Activated T-cell treated with anti-CD3 and anti-CD28 coated beads, Interleukin-2, amount 50 U/mL, for 72 hours (primary cell): Measurements from ENCODE around the gene SKAP1. TPM values are rescaled to one million over a fixed set of nuclear protein-coding genes. Genes with fewer than 3 reads are reported as not detected.

Source experiments
- ATAC-seq, 2 donors: fragments of 150-1000 bp; cut with Tn5 transposase; replicated peaks in 1 of 2; 2 replicates each; pipeline ENCODE4 v1.10.0; 2021; ENCODE audit warnings: moderate library complexity in 2 of 2, mild to moderate bottlenecking in 1 of 2
- DNase-seq, 2 donors: peaks; one replicate each; pipeline ENCODE4 v3.0.0; 2021 to 2022; ENCODE audit warnings: mixed read lengths in 1 of 2
- H3K27ac Mint-ChIP-seq: one replicate; pipeline ENCODE4 v1.8.0; 2022; ENCODE audit warnings: mild to moderate bottlenecking, moderate library complexity, mixed read lengths
- H3K27me3 Mint-ChIP-seq: one replicate; pipeline ENCODE4 v1.8.0; 2022; ENCODE audit warnings: low read depth, mixed read lengths
- H3K36me3 Mint-ChIP-seq, 2 donors: one replicate each; pipeline ENCODE4 v1.8.0; 2022; ENCODE audit warnings: mixed read lengths in 2 of 2, mild to moderate bottlenecking in 1 of 2; ENCODE audit not compliant: insufficient read depth in 2 of 2
- H3K4me1 Mint-ChIP-seq: one replicate; pipeline ENCODE4 v1.8.0; 2022; ENCODE audit warnings: low read depth, mixed read lengths
- H3K4me3 Mint-ChIP-seq, 2 donors: one replicate each; pipeline ENCODE4 v1.8.0; 2022; ENCODE audit warnings: mild to moderate bottlenecking in 2 of 2, mixed read lengths in 2 of 2, moderate library complexity in 2 of 2
- H3K9me3 Mint-ChIP-seq, 2 donors: one replicate each; pipeline ENCODE4 v1.8.0; 2022; ENCODE audit warnings: mixed read lengths in 2 of 2
- total RNA-seq, 2 donors: library from RNA; stranded (reverse); gene quantifications; one replicate each; pipeline ENCODE4 v1.2.3, GENCODE V29; 2022

Gene SKAP1
- total RNA-seq, result 100 to 1,000 TPM in 1 of 2 donors, 10 to 100 TPM in 1; 96.6 to 108 TPM

DNA sequence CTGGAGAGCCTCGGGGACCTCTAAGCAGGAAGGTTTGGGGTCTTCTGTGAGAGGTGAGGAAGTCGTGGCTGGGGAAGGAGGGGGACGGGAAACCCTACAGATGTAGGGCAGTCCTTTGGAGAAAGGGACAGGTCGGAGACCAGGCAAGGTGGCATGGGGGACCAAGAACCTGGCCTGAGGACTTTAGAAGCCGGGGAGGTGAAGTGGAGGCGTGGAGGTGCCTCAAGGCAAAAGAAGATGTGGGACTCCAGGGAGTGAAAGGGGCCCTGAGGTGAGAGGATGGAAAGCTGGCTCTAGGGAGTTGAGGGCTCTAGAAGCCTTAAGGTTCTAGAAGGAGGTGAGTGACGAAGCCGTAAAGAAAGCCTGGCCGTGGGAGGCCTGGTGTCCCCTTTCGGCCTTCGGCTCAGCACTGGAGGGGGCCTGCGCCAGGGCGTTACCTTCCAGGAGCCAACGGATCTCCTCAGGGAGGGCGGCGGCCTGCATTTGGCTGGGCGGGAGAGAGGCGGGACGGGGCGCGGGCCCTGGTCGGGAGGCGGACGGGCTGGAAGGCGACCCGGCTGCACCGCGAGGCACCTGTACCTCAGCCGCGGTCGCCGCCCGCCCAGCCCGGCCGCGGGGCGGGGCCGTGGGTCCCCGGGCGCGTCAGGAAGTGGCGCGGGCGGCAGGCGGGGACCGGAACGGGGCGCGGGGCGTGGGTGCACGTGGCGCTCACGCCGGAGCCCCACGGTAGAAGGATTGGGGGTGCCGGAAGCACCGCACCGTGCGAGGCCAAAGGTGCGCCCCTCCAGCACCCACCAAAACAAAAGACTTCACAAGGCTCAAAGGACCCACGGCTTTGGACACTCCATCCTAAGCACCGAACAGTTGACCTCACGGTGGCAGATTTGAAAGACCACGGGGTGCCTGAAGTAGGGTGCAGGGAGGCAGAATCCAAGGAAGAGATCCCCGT is at the start of gene SKAP1:
SKAP1 (minus strand) TSS at position 577 of the 949 bp plus-strand sequence.
- H3K4me1 Mint-ChIP-seq, result peaks cover 66% of the 10 kb centered on the region

DNA sequence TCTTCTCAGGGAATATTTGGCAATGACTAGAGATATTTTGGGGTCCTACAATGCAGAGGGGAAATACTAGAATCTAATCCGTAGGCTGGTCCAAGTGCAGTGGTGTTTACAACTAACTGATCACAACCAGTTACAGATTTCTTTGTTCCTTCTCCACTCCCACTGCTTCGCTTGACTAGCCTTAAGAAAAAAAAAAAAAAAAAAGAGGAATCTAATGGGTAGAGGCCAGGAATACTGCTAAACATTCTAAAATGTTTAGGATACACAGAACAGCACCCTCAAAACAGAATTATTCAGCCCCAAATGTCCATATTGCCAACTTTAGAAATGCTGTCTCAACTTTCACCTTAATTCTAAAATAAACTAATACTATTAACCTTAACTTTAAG is 49.0 kb upstream of the SKAP1 start:
- H3K4me3 Mint-ChIP-seq, result no peak overlapping the region
- no peak overlapping the region for H3K27ac Mint-ChIP-seq
- DNase-seq (no peak), ATAC-seq (no peak)
- no peaks in the 10 kb centered on the region for H3K9me3 Mint-ChIP-seq
- H3K36me3 Mint-ChIP-seq, result no peaks in the 10 kb centered on the region
- H3K4me1 Mint-ChIP-seq, result peaks cover 36% of the 10 kb centered on the region
- H3K27me3 Mint-ChIP-seq, result peaks cover 7% of the 10 kb centered on the region

More for the DNA sequence above, at the start of gene SKAP1:
- Mint-ChIP-seq H3K9me3 (no peaks in the 10 kb centered on the region), H3K27ac (peak within 1 kb of the TSS; percentile 97), H3K27me3 (no peaks in the 10 kb centered on the region), H3K36me3 (peaks cover 4 to 6% of the 10 kb centered on the region in 2 donors), H3K4me3 (peak within 1 kb of the TSS; percentile 92 to 96)
- peak; percentile 84 to 88 for ATAC-seq
- DNase-seq, result peak; percentile 76 to 86

DNA sequence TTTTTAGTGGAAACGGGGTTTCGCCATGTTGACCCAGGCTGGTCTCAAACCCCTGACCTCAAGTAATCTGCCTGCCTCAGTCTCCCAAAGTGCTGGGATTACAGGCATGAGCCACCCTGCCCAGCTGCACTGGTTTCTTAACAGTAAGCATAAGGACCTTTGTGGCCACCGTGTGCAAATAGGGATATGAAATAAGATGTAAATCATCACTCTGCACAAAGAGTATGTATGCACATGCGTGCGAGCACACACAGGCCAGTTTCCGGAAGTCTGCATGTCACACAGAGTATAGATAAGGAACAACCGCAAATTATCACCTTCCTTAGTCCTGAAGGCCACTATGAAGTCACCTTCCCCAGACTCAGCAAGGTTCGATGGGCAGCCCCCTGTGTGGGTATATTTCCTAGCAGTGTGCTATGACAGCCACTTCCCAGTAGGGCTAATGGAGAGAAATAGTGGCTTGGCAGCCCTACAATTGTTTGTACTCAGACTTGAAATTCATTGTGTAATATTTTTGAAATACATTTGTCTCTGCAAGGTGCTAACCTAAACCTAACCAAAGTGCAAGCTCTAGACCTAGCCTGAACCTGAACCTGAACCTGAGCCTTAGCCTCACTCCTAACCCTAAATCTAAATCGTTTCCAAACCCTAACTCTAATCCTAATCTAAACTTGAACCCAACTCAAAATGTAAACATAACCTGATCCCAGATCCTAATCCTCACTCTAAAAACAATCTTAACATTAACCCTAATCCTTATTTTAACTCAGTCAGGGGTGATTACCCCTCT is 48.4 kb upstream of the SKAP1 start:
- peak; percentile 89 to 92 for ATAC-seq
- no peak overlapping the region for H3K4me3 Mint-ChIP-seq
- no peaks in the 10 kb centered on the region for H3K36me3 Mint-ChIP-seq

DNA sequence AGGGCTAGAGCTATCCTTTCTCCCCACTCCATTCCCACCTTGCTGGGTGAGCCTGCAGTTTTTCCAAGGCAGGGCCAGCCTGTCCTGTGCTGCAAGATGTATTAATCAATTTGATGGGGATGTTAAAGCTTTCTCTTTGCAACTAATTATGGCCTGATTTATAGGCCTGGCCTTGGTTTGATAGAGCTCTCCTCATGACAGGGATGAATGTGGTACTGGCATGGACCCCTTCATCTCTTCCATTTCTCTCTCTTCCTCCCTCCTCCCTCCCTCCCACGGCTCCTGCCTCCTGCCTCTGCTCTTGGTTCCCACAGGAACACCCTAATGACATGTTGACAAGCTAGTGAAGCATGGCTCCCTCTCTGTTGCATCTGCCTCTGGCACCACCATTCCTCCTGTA is 47.2 kb upstream of the SKAP1 start:
- no peak overlapping the region for H3K4me3 Mint-ChIP-seq
- H3K27ac Mint-ChIP-seq, result no peak overlapping the region
- H3K27me3 Mint-ChIP-seq, result peaks cover 7% of the 10 kb centered on the region
- H3K4me1 Mint-ChIP-seq, result peaks cover 18% of the 10 kb centered on the region
- DNase-seq (no peak), ATAC-seq (no peak)
- H3K9me3 Mint-ChIP-seq, result no peaks in the 10 kb centered on the region
- H3K36me3 Mint-ChIP-seq, result no peaks in the 10 kb centered on the region

More for the DNA sequence above, 48.4 kb upstream of the SKAP1 start:
- H3K27ac Mint-ChIP-seq, result no peak overlapping the region
- DNase-seq, result peak; percentile 33 to 46
- H3K27me3 Mint-ChIP-seq, result peaks cover 7% of the 10 kb centered on the region
- peaks cover 30% of the 10 kb centered on the region for H3K4me1 Mint-ChIP-seq
- H3K9me3 Mint-ChIP-seq, result no peaks in the 10 kb centered on the region

DNA sequence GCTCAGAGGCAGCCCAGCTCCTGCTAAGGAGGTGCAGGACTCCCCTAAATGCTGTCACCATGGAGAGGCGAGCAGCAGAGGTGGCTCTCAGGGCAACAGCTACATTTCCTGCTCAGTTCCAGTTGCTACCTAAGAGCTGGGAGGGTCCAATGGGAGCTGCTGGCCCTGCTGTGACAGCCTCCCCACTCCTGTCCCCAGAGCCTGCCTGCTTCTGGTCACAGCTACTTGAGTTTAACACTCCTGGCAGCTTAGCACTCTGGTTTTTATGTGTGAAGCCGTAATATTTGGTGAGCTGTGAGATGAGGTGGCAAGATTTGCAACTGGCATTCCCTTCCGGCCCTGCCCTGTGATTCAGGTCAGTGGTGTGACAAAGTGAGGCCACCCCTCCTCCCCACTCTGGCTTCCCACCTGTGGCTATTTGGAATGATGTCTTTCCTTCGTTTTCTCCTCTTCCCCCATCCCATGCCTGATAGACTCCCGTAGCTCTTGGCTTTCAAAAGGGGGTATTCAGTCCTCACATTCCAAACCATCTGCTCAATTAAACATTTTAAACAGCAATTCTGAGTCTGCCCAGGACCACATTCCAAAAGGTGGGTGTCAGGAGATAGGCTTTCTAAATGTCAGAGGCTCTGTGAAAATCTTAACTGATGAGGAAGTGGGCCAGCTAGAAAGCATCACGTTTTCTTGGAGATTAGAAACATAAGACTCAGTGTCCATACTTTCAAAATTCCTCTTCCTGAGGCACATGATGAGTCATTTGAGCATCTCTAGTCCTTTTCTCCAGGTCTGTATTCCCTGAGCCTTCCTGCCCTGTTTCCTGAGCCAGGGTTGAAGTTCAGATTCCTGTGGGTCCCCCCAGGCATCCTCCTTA is 42.6 kb upstream of the SKAP1 start:
- peak in 1 of 2 donors; percentile 56 for ATAC-seq
- peaks cover 3% of the 10 kb centered on the region for H3K4me1 Mint-ChIP-seq
- no peak for DNase-seq
- H3K36me3 Mint-ChIP-seq, result no peaks in the 10 kb centered on the region
- H3K9me3 Mint-ChIP-seq, result no peaks in the 10 kb centered on the region
- peaks cover 13% of the 10 kb centered on the region for H3K27me3 Mint-ChIP-seq
- no peak overlapping the region for H3K27ac Mint-ChIP-seq
- H3K4me3 Mint-ChIP-seq, result no peak overlapping the region

DNA sequence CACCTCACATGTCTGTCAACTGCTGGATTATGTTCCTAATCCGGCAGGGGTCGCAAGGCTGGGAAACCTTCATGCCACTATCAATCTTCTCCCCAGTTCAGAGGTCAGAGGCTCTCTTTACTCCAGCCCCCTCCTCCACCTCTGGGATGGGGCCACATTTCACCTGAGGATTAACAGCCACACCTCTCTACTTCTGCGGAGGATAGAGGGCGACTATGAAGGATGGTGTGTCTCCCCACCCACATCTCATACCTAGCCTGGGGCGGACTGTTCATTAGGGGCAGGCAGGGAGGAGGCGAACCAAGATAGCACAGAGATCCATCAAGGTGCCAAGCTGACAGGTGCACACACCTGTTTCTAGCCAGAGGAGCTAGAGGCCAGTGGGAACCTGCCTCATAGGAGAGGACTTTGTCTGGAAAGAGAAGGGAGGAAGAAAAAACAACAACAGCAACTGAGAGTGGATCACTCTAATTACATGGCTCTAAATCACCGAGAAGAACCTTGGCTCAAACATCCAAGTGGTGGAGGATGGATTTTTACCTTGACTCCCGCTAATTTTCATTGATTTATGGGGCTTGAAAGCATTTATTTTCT is 41.9 kb upstream of the SKAP1 start:
- H3K9me3 Mint-ChIP-seq, result no peaks in the 10 kb centered on the region
- H3K27ac Mint-ChIP-seq, result no peak overlapping the region
- H3K27me3 Mint-ChIP-seq, result peaks cover 7% of the 10 kb centered on the region
- DNase-seq, result no peak
- H3K4me3 Mint-ChIP-seq, result no peak overlapping the region
- H3K4me1 Mint-ChIP-seq, result no peaks in the 10 kb centered on the region
- no peaks in the 10 kb centered on the region for H3K36me3 Mint-ChIP-seq
- no peak for ATAC-seq

DNA sequence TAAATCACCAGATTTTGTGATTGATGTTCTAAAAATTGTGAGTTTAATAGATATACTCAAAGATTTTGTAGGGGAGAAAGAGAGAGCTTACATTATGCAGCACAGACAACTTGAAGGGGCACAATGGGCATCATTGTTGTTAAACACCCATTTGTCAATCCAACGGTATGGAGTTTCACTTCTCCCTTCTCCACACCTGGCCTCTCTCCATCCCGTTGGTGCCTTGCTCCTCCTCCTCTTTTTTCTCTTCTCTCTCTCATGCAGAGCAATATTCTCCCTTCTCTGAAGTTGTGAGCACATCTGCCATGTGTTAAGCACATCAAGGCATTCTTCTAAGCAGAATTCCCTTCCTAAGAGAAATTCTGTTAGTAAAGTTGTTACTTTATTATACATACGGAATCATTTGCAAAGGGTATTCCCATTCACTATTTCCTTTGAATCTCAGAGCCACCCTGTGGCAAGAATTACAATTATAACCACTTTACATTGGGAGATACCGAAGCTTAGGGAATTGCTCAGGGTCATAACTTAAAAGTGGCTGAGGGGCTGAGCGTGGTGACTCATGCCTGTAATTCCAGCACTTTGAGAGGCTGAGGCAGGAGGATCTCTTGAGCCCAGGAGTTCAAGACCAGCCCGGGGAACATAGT is 40.5 kb upstream of the SKAP1 start:
- Mint-ChIP-seq H3K4me3 (no peak overlapping the region), H3K36me3 (no peaks in the 10 kb centered on the region), H3K27me3 (peaks cover 7% of the 10 kb centered on the region), H3K27ac (no peak overlapping the region), H3K4me1 (no peaks in the 10 kb centered on the region), H3K9me3 (no peaks in the 10 kb centered on the region)
- ATAC-seq, result no peak
- no peak for DNase-seq

DNA sequence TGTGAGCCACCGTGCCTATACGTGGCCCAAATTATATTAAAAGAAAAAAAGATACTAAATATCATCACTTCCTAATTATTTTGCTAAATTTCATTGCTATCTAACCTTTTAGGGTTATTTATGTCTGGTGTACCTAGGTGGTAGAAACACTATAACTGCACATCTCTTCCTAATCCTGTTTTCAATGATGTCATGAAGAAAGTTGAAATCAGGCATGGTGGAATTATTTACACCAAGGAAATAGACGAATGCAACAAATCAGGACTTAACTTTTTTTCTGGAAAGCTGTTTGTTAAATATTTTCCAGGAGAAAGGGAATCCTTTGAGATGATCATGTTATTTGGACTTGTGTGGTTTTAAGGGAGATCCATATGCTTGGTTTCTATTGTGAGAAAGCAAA is 39.2 kb upstream of the SKAP1 start:
- Mint-ChIP-seq H3K4me3 (no peak overlapping the region), H3K4me1 (no peaks in the 10 kb centered on the region), H3K27me3 (peaks cover 7% of the 10 kb centered on the region), H3K36me3 (no peaks in the 10 kb centered on the region), H3K27ac (no peak overlapping the region), H3K9me3 (no peaks in the 10 kb centered on the region)
- DNase-seq (no peak), ATAC-seq (no peak)

DNA sequence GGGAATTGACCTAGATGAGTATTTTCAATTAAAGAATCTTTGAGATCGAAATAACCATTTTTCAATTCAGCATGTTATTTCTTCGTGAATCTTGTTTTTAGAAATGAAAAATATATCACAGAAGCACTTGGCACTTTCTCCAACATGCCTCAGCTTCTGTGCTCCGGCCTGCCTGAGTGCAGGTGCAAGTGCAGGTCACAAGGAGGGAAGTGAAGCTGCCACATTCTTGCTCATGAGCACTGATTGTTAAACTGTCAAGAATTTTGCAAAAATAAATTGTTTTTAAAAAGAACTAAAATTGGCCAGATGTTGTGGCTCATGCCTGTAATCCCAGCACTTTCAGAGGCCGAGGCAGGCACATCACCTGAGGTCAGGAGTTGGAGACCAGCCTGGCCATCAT is 38.3 kb upstream of the SKAP1 start:
- Mint-ChIP-seq H3K4me3 (no peak overlapping the region), H3K27ac (no peak overlapping the region), H3K4me1 (no peaks in the 10 kb centered on the region), H3K9me3 (no peaks in the 10 kb centered on the region), H3K27me3 (peaks cover 7% of the 10 kb centered on the region), H3K36me3 (no peaks in the 10 kb centered on the region)
- DNase-seq (no peak), ATAC-seq (no peak)

DNA sequence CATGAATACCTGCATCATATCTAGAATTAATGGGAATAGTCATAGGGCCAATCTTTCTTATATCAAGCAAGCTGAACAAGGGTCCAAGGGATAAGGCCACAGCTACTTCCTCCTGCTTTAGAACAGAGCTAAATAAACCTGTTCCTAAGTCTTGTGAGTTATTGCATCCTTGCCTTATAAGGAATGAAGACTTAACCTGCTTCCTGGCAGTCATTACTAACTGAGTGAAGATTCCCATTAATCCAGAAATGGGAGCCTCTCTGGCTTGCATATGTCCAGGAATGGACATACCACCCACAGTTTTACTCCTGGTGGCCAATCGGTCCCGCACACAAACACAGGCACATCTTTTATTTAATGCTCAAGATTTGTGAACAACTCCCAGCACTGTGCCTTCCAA is 35.9 kb upstream of the SKAP1 start:
- no peak overlapping the region for H3K27ac Mint-ChIP-seq
- H3K4me3 Mint-ChIP-seq, result no peak overlapping the region
- no peaks in the 10 kb centered on the region for H3K4me1 Mint-ChIP-seq
- ATAC-seq, result no peak
- H3K36me3 Mint-ChIP-seq, result no peaks in the 10 kb centered on the region
- peaks cover 7% of the 10 kb centered on the region for H3K27me3 Mint-ChIP-seq
- no peak for DNase-seq
- H3K9me3 Mint-ChIP-seq, result no peaks in the 10 kb centered on the region

DNA sequence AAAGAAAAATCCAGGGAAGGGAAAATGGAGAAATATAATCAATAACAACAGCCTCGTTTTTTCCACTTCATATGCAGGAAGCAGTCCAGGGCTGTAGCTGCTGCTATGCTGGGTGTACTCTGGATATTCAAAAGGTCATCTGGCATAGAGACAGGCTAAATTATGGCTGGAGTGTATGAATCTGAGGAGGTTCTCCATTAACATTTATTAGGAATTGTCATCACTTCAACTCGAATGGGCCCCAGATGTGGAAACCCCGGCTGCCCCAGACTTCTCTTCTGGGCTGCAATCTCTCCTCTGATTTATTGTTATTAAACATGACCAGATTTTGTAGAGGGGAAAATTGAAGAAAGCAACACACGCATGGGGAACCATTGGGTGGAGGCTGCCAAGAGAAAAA is 33.5 kb upstream of the SKAP1 start:
- Mint-ChIP-seq H3K9me3 (no peaks in the 10 kb centered on the region), H3K27me3 (no peaks in the 10 kb centered on the region), H3K4me1 (peaks cover 11% of the 10 kb centered on the region), H3K4me3 (no peak overlapping the region), H3K27ac (no peak overlapping the region), H3K36me3 (no peaks in the 10 kb centered on the region)
- DNase-seq, result no peak
- ATAC-seq, result no peak

DNA sequence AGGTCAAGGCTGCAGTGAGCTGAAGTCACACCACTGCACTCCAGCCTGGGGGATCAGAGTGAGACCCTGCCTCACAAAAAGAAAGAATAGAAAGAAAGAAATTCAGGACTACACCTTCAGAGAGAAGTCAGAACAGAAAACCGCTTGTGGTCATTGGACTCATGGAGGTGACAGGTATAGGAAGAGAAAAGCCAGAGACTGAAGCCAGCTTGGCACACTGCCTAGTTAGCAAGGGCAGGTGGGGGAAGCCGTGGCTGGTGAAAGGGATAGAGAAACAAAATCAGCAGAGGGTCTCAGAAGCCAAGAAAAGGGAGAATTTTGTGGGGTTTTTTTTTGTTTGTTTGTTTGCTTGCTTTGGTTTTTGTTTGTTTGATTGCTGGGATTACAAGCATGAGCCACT is 32.9 kb upstream of the SKAP1 start:
- H3K4me1 Mint-ChIP-seq, result peaks cover 12% of the 10 kb centered on the region
- H3K4me3 Mint-ChIP-seq, result no peak overlapping the region
- ATAC-seq (no peak), DNase-seq (no peak)
- H3K27ac Mint-ChIP-seq, result no peak overlapping the region
- H3K27me3 Mint-ChIP-seq, result no peaks in the 10 kb centered on the region
- no peaks in the 10 kb centered on the region for H3K36me3 Mint-ChIP-seq
- no peaks in the 10 kb centered on the region for H3K9me3 Mint-ChIP-seq
